ENCODE measurements around the gene PMS2.

- no peak for TF ChIP-seq EZH2phosphoT487 (IDR thresholded peaks at IDR 0.05; ENCODE audit: borderline replicate concordance)
- TF ChIP-seq, protein P1, sequence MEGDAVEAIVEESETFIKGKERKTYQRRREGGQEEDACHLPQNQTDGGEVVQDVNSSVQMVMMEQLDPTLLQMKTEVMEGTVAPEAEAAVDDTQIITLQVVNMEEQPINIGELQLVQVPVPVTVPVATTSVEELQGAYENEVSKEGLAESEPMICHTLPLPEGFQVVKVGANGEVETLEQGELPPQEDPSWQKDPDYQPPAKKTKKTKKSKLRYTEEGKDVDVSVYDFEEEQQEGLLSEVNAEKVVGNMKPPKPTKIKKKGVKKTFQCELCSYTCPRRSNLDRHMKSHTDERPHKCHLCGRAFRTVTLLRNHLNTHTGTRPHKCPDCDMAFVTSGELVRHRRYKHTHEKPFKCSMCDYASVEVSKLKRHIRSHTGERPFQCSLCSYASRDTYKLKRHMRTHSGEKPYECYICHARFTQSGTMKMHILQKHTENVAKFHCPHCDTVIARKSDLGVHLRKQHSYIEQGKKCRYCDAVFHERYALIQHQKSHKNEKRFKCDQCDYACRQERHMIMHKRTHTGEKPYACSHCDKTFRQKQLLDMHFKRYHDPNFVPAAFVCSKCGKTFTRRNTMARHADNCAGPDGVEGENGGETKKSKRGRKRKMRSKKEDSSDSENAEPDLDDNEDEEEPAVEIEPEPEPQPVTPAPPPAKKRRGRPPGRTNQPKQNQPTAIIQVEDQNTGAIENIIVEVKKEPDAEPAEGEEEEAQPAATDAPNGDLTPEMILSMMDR (conservative IDR thresholded peaks at IDR 0.05; ENCODE audit: low read length) = no peak
Measured at GRCh38 chr7:6028563-6028962, 19.7 kb upstream of the PMS2 start.

All from Loucy (cell line).